ENCODE measurements around the gene KIF13A. TPM values are rescaled to one million over a fixed set of nuclear protein-coding genes. Genes with fewer than 3 reads are reported as not detected.

The KIF13A gene

DNA sequence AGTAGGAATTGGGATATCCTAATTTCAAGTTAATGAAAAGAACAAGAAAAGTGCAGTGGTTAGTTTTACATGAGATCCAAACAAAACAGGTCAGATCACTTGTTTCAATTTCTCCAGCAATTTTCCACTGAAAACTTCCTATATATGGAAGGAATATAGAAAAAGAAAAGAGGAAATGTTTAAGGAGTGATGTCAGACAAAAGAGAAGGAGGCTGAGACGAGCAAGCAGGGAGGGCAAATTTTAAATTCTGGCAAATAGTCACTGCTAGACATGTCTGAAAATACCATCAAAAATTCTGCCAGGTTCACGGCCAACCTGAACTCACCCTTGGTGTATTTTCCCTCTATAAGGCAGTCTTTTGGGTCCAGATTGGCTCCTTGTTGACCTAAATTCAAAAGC, 271.2 kb downstream of the KIF13A start:
- no peaks in the 10 kb centered on the region for H3K36me3 ChIP-seq (ENCODE audit: insufficient read depth, low read length)
- H3K27me3 ChIP-seq (ENCODE audit: control insufficient read depth, insufficient read depth, low read length), result no peaks in the 10 kb centered on the region
- no peak overlapping the region for H3K4me2 ChIP-seq (ENCODE audit: low read length)
- no peak overlapping the region for H3K9ac ChIP-seq (ENCODE audit: low read depth, low read length)
- no peak overlapping the region for H3K4me3 ChIP-seq (ENCODE audit: low read length)
- H3K4me1 ChIP-seq (ENCODE audit: control insufficient read depth, insufficient read depth, low read length), result peaks cover 18% of the 10 kb centered on the region
- H3K9me3 ChIP-seq (replicated peaks; ENCODE audit: low read length), result no peaks in the 10 kb centered on the region

- Histone ChIP-seq H3K4me3 (ENCODE audit: low read length) (no peak overlapping the region), H3K36me3 (ENCODE audit: insufficient read depth, low read length) (no peaks in the 10 kb centered on the region), H3K27me3 (ENCODE audit: control insufficient read depth, insufficient read depth, low read length) (no peaks in the 10 kb centered on the region), H3K9ac (ENCODE audit: low read depth, low read length) (peak overlapping the region; percentile 17), H3K4me1 (ENCODE audit: control insufficient read depth, insufficient read depth, low read length) (peaks cover 25% of the 10 kb centered on the region), H3K4me2 (ENCODE audit: low read length) (peak overlapping the region; percentile 43), H3K9me3 (replicated peaks; ENCODE audit: low read length) (no peaks in the 10 kb centered on the region)
Measured at GRCh38 chr6:17714879-17715851, 272.3 kb downstream of the KIF13A start.

DNA sequence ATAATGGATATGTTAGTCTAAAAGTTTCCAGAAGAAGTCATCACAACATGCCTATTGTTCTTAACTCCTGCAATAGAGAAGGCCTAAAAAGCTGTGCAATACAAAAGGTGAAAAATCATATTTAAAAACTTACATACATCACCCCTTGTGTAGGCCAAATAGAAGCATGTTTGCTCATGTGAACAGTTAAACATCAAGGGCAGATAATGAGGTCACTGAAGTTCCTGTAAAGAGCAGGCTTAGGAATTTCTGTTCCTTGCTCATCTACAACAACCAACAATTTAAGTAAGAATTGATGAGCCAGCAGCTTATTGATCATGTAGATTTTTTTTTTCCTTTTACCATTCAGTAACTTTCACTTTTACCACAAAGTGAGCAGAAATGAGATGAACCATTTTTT, 273.3 kb downstream of the KIF13A start:
- H3K27me3 ChIP-seq (ENCODE audit: control insufficient read depth, insufficient read depth, low read length), result no peaks in the 10 kb centered on the region
- no peak overlapping the region for H3K4me2 ChIP-seq (ENCODE audit: low read length)
- H3K9me3 ChIP-seq (replicated peaks; ENCODE audit: low read length), result no peaks in the 10 kb centered on the region
- peaks cover 25% of the 10 kb centered on the region for H3K4me1 ChIP-seq (ENCODE audit: control insufficient read depth, insufficient read depth, low read length)
- H3K36me3 ChIP-seq (ENCODE audit: insufficient read depth, low read length), result no peaks in the 10 kb centered on the region
- H3K9ac ChIP-seq (ENCODE audit: low read depth, low read length), result no peak overlapping the region
- no peak overlapping the region for H3K4me3 ChIP-seq (ENCODE audit: low read length)

GRCh38 chr6:17712576-17712975, 274.9 kb downstream of the KIF13A start:
- Histone ChIP-seq H3K4me2 (ENCODE audit: low read length) (no peak overlapping the region), H3K9me3 (replicated peaks; ENCODE audit: low read length) (no peaks in the 10 kb centered on the region), H3K36me3 (ENCODE audit: insufficient read depth, low read length) (no peaks in the 10 kb centered on the region), H3K4me3 (ENCODE audit: low read length) (no peak overlapping the region), H3K4me1 (ENCODE audit: control insufficient read depth, insufficient read depth, low read length) (peaks cover 26% of the 10 kb centered on the region), H3K9ac (ENCODE audit: low read depth, low read length) (no peak overlapping the region), H3K27me3 (ENCODE audit: control insufficient read depth, insufficient read depth, low read length) (no peaks in the 10 kb centered on the region)

DNA sequence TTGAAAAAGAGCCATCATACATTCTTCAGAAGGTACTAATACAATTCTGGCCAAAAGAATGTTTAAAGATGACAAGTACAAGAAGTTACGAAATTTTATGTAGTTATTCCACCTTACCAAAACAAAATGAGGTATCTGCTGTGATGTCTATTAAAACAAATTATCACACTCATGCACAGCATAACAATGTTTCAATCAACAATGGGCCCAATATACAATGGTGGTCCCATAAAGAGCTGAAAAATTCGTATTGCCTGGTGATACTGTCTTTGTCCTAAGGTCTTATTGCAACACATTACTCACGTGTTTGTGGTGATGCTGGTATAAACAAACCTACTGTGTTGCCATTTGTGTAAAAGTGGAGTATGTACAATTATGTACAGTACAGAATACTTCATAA, 277.1 kb downstream of the KIF13A start:
- H3K36me3 ChIP-seq (ENCODE audit: insufficient read depth, low read length), result no peaks in the 10 kb centered on the region
- no peak overlapping the region for H3K4me3 ChIP-seq (ENCODE audit: low read length)
- no peak overlapping the region for H3K9ac ChIP-seq (ENCODE audit: low read depth, low read length)
- peaks cover 27% of the 10 kb centered on the region for H3K4me1 ChIP-seq (ENCODE audit: control insufficient read depth, insufficient read depth, low read length)
- H3K4me2 ChIP-seq (ENCODE audit: low read length), result peak overlapping the region; percentile 43
- H3K27me3 ChIP-seq (ENCODE audit: control insufficient read depth, insufficient read depth, low read length), result no peaks in the 10 kb centered on the region
- no peaks in the 10 kb centered on the region for H3K9me3 ChIP-seq (replicated peaks; ENCODE audit: low read length)

DNA sequence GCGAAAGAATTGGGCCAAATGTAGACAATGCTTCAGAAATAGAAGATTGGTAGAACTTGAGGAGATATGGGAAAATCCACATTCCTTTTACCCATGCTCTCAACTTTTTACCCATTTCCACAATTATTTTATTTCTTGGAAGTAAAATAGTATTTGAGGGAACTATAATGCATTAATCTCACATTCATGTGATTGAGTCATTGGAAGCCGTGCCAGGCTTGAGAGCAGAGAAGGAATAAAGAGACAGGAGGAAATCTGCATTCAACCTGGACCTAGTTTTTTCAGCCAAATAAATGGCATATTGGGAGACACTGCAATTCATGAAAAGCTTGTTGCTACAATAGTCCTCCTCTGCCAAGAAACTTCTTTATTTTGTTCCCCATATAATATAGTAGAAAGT, 278.0 kb downstream of the KIF13A start:
- Histone ChIP-seq H3K4me2 (ENCODE audit: low read length) (no peak overlapping the region), H3K9me3 (replicated peaks; ENCODE audit: low read length) (no peaks in the 10 kb centered on the region), H3K4me3 (ENCODE audit: low read length) (no peak overlapping the region), H3K27me3 (ENCODE audit: control insufficient read depth, insufficient read depth, low read length) (no peaks in the 10 kb centered on the region), H3K4me1 (ENCODE audit: control insufficient read depth, insufficient read depth, low read length) (peaks cover 19% of the 10 kb centered on the region), H3K36me3 (ENCODE audit: insufficient read depth, low read length) (no peaks in the 10 kb centered on the region), H3K9ac (ENCODE audit: low read depth, low read length) (no peak overlapping the region)

Small RNA genes lying within 50 kb of the gene (small RNA-seq; reads per million reads assigned to genes)
- gene RF00019 (not detected), gene RNA5SP204 (1.5 reads per million, percentile 54 among the genes with 10 or more reads in this experiment)
